GM12878 (cell line): Measurements from ENCODE around the gene RNF41. TPM values are rescaled to one million over a fixed set of nuclear protein-coding genes. Genes with fewer than 3 reads are reported as not detected.

Experiments used
- ATAC-seq: fragments of 200-7000 bp; cut with Tn5 transposase; 3 replicates; pipeline ENCODE4 v1.9.1; 2020; ENCODE audit warnings: mild to moderate bottlenecking, moderate library complexity
- BruUV-seq: library from RNA; stranded (reverse); fragments of 400-500 nt; replicated peaks from 2 replicates; lab custom pipeline; 2021; lab: Mats Ljungman, UMichigan
- CTCF ChIA-PET: fragments of 300-600 bp; sonication (Branson Sonifier 250); formaldehyde crosslinking; extraction: SDS; loops from one replicate; lab custom pipeline; 2021; ENCODE audit warnings: inconsistent platforms; lab: Yijun Ruan, JAX
- POLR2A ChIA-PET: fragments of 350-600 bp; formaldehyde crosslinking; extraction: SDS; loops from one replicate; lab custom pipeline; 2021; ENCODE audit warnings: inconsistent platforms; lab: Charles Lee
- RAD21 ChIA-PET: fragments of 300-600 bp; sonication (Branson Sonifier 250); formaldehyde crosslinking; loops from one replicate; lab custom pipeline; 2023; ENCODE audit warnings: antibody characterized with exemption; ENCODE audit not compliant: unreplicated experiment; lab: Charles Lee
- SMC1A ChIA-PET: fragments of 300-600 bp; sonication (Branson Sonifier 250); formaldehyde crosslinking; loops from one replicate; lab custom pipeline; 2023; ENCODE audit not compliant: unreplicated experiment, uncharacterized antibody; lab: Charles Lee
- DNase-seq: peaks from one replicate; pipeline ENCODE4 v3.0.0-alpha.2; 2011; ENCODE audit warnings: low read depth, low spot score
- FAIRE-seq: peaks from 3 replicates; lab custom pipeline; 2011; peaks lifted over from hg19 to GRCh38; lab: Jason Lieb, UNC
- H2AFZ ChIP-seq: 2 replicates; pipeline ENCODE4 v1.6.0; 2011; ENCODE audit warnings: low read depth, low read length, control low read depth; ENCODE audit not compliant: control insufficient read depth
- H3K27ac ChIP-seq: 2 replicates; pipeline ENCODE4 v1.5.1; 2011; ENCODE audit warnings: control low read depth; ENCODE audit not compliant: control insufficient read depth, insufficient read depth
- H3K27me3 ChIP-seq, 2 experiments: replicated peaks in 1 of 2; 2 replicates each; pipeline versions ENCODE4 v1.6.0 to v1.6.1; 2011; ENCODE audit warnings: low read length in 1 of 2; ENCODE audit not compliant: control insufficient read depth in 2 of 2, insufficient read depth in 2 of 2
- H3K36me3 ChIP-seq, 2 experiments: 2 replicates each; pipeline ENCODE4 v1.5.1; 2011; ENCODE audit warnings: low read length in 1 of 2; ENCODE audit not compliant: control insufficient read depth in 2 of 2, insufficient read depth in 2 of 2
- H3K4me1 ChIP-seq: 2 replicates; pipeline ENCODE4 v1.6.1; 2011; ENCODE audit warnings: mild to moderate bottlenecking, low read length, moderate library complexity, mixed read lengths; ENCODE audit not compliant: control insufficient read depth, insufficient read depth
- H3K4me2 ChIP-seq: 2 replicates; pipeline ENCODE4 v1.6.0; 2011; ENCODE audit warnings: control low read depth; ENCODE audit not compliant: control insufficient read depth, insufficient read depth
- H3K4me3 ChIP-seq: fragments of 200-600 bp; sonication (generic); 2 replicates; pipeline ENCODE4 v1.5.1; 2016
- H3K79me2 ChIP-seq: 2 replicates; pipeline ENCODE4 v1.6.0; 2011; ENCODE audit warnings: low read length; ENCODE audit not compliant: control insufficient read depth, insufficient read depth
- H3K9ac ChIP-seq: 2 replicates; pipeline ENCODE4 v1.8.0; 2011; ENCODE audit warnings: low read length, control low read depth, mixed read lengths; ENCODE audit not compliant: control insufficient read depth, insufficient read depth
- H3K9me3 ChIP-seq: replicated peaks from 3 replicates; pipeline ENCODE4 v1.5.1; 2011; ENCODE audit warnings: mild to moderate bottlenecking, low read length; ENCODE audit not compliant: control insufficient read depth, insufficient read depth
- H4K20me1 ChIP-seq: 2 replicates; pipeline ENCODE4 v1.6.0; 2011; ENCODE audit not compliant: control insufficient read depth, insufficient read depth
- ATF7 ChIP-seq: fragments of 450-650 bp; IDR thresholded peaks from 2 replicates; pipeline ENCODE4 v1.6.1; 2016; ENCODE audit warnings: low read depth, mild to moderate bottlenecking
- BRCA1 ChIP-seq: IDR thresholded peaks from 2 replicates; pipeline ENCODE4 v1.6.1; 2011; ENCODE audit warnings: low read depth, low read length, improper control_type of control experiment
- CBX5 ChIP-seq: sonication (generic); IDR thresholded peaks from 2 replicates; pipeline ENCODE4 v1.6.1; 2016; ENCODE audit warnings: low read depth, moderate library complexity, mild to moderate bottlenecking, inconsistent platforms
- EED ChIP-seq: sonication (generic); IDR thresholded peaks from 2 replicates; pipeline ENCODE4 v1.6.1; 2016; ENCODE audit warnings: antibody characterized with exemption, low read depth
- EGR1 ChIP-seq, 2 experiments: IDR thresholded peaks; 1 replicate in 1 of 2; 2 replicates in 1 of 2; pipeline ENCODE4 v1.6.1; 2011 to 2012; ENCODE audit warnings: low read depth in 2 of 2, low read length in 2 of 2, borderline replicate concordance in 1 of 2, mild to moderate bottlenecking in 1 of 2, moderate library complexity in 1 of 2
- MEF2A ChIP-seq: IDR thresholded peaks from 2 replicates; pipeline ENCODE4 v1.6.1; 2011; ENCODE audit warnings: low read depth, mild to moderate bottlenecking, low read length, moderate library complexity; ENCODE audit not compliant: insufficient read depth
- MYC ChIP-seq: IDR thresholded peaks from 2 replicates; pipeline ENCODE4 v1.6.1; 2011; ENCODE audit warnings: mild to moderate bottlenecking, low read length, moderate library complexity, inconsistent platforms; ENCODE audit not compliant: insufficient read depth, insufficient replicate concordance, insufficient read length, severe bottlenecking
- RBBP5 ChIP-seq: fragments of 200-600 bp; sonication (generic); conservative IDR thresholded peaks from 2 replicates; pipeline ENCODE4 v1.6.1; 2016
- SUZ12 ChIP-seq: fragments of 200-600 bp; sonication (generic); IDR thresholded peaks from one replicate; pipeline ENCODE4 v1.6.1; 2018; ENCODE audit warnings: antibody characterized with exemption, mild to moderate bottlenecking; ENCODE audit not compliant: unreplicated experiment
- ZNF207 ChIP-seq: fragments of 450-650 bp; IDR thresholded peaks from 2 replicates; pipeline ENCODE4 v1.6.1; 2014; ENCODE audit warnings: antibody characterized with exemption, mild to moderate bottlenecking, borderline replicate concordance
- WGBS: methylation state at CpG from one replicate; pipeline ENCODE4 v1.1.6; 2016; ENCODE audit warnings: low lambda C conversion rate; ENCODE audit not compliant: insufficient replicate concordance, insufficient coverage; ENCODE audit errors: missing lambda C conversion rate; 5-methylcytosine and 5-hydroxymethylcytosine counted together
- in situ Hi-C: fragments of 300-500 bp; cut with MboI; formaldehyde crosslinking; loops from 9 replicates; pipeline ENCODE4 v1.14.3; 2018; ENCODE audit warnings: mixed read lengths
- intact Hi-C: fragments of 100-400 bp; cut with micrococcal nuclease; formaldehyde crosslinking; loops from one replicate; pipeline ENCODE4 v1.14.2; 2022; ENCODE audit not compliant: unreplicated experiment
- polyA plus RNA-seq, 11 experiments: library from polyadenylated mRNA; depleted of rRNA in 4 of 11; unstranded in 6 of 11; stranded (reverse) in 5 of 11; fragments of >200 nt; fragmentation: Nextera tagmentation in 4 of 11; fragmentation: Illumina TruSeq in 1 of 11; extraction: Ambion mirVana in 4 of 11; extraction: Trizol in 1 of 11; gene quantifications; 1 replicate in 1 of 11; 2 replicates in 10 of 11; pipeline versions ENCODE4 v1.2.1 to v1.2.3, GENCODE V29; 2011 to 2016; ENCODE audit warnings: inconsistent platforms in 2 of 11, missing spikeins in 2 of 11, low read depth in 1 of 11
- total RNA-seq, 4 experiments: library from RNA; depleted of rRNA in 3 of 4; stranded (reverse); fragments of >200 nt in 3 of 4; fragmentation: Illumina TruSeq in 1 of 4; extraction: Trizol in 1 of 4; gene quantifications; 2 replicates each; pipeline versions ENCODE4 v1.2.1 to v1.2.3, GENCODE V29; 2013 to 2021
- TF ChIP-seq, protein P1 (sequence below): fragments of 450-650 bp; IDR thresholded peaks from 2 replicates; pipeline ENCODE4 v1.6.1; 2016; ENCODE audit warnings: mild to moderate bottlenecking
- TF ChIP-seq, protein P2 (sequence below): fragments of 450-650 bp; formaldehyde crosslinking; IDR thresholded peaks from 2 replicates; pipeline ENCODE4 v1.4.0; 2020; ENCODE audit warnings: mild to moderate bottlenecking, moderate library complexity

RNF41 gene
- total and polyA plus RNA-seq, 10 of the 15 experiments (the other 5 are each of a cell fraction or from before 2014, with no cell fraction given): 11.1 to 47.8 (median 30.6) TPM

DNA sequence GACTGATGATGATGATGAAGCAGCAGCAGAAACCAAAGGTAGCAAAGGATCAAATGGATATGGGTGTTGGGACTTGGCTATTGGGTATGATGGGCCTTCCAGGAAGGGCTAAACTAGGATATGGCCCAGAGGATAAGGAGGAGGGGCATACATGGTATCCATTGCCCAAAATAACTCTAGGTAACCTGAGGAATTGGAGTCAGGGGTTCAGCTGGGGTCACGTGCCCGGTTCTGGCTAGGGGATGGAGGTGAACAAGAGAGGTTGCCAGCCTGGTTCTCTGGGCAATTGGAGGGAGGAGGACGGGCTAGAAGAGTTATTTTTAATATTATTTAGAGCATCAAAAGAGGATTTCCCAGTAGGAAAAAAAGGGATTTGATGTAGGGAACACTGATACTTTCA, 39.2 kb upstream of the RNF41 start:
- intact Hi-C loops (loop anchor here (10.0 kb wide), 1 partner anchor 204 kb away; the partner anchor contains the start of gene SPRYD4), in situ Hi-C loops (no loop called here)
- no peak overlapping the region for H3K27ac ChIP-seq
- peaks cover 0 to 1% of the 10 kb centered on the region in 2 experiments; a peak in 2 of 4 replicates for H3K36me3 ChIP-seq
- ChIA-PET POLR2A (interaction anchor here (1.3 kb wide), 1 partner anchor 40 kb away, joined by 3 read pairs; no protein-coding TSS in a partner anchor), RAD21 (no interaction called here), SMC1A (no interaction called here), CTCF (interaction anchor here (0.9 to 1.4 kb wide), 2 partner anchors 18 to 69 kb away, joined by 3 to 5 read pairs; no protein-coding TSS in a partner anchor)
- no peak overlapping the region for H3K4me3 ChIP-seq
- WGBS: 64% methylated on average over 3 of the region's 3 CpGs
- H3K4me1 ChIP-seq: peaks cover 7% of the 10 kb centered on the region
- no peaks in the 10 kb centered on the region for H3K9me3 ChIP-seq
- no peaks in the 10 kb centered on the region for H3K27me3 ChIP-seq
- FAIRE-seq: no peak
- no peak for DNase-seq
- no peak overlapping the region for H3K9ac ChIP-seq
- no peak overlapping the region for H2AFZ ChIP-seq
- H3K4me2 ChIP-seq: no peak overlapping the region
- no peaks in the 10 kb centered on the region for H4K20me1 ChIP-seq
- BruUV-seq: no TSS peak
- no peak for TF ChIP-seq SUZ12
- no peak for TF ChIP-seq EGR1 (IDR thresholded peaks at IDR 0.05; ENCODE audit: borderline replicate concordance in 1 of 2, low read depth in 2 of 2, low read length in 2 of 2)
- TF ChIP-seq, protein P1, sequence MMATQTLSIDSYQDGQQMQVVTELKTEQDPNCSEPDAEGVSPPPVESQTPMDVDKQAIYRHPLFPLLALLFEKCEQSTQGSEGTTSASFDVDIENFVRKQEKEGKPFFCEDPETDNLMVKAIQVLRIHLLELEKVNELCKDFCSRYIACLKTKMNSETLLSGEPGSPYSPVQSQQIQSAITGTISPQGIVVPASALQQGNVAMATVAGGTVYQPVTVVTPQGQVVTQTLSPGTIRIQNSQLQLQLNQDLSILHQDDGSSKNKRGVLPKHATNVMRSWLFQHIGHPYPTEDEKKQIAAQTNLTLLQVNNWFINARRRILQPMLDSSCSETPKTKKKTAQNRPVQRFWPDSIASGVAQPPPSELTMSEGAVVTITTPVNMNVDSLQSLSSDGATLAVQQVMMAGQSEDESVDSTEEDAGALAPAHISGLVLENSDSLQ: no peak
- TF ChIP-seq, protein P2, sequence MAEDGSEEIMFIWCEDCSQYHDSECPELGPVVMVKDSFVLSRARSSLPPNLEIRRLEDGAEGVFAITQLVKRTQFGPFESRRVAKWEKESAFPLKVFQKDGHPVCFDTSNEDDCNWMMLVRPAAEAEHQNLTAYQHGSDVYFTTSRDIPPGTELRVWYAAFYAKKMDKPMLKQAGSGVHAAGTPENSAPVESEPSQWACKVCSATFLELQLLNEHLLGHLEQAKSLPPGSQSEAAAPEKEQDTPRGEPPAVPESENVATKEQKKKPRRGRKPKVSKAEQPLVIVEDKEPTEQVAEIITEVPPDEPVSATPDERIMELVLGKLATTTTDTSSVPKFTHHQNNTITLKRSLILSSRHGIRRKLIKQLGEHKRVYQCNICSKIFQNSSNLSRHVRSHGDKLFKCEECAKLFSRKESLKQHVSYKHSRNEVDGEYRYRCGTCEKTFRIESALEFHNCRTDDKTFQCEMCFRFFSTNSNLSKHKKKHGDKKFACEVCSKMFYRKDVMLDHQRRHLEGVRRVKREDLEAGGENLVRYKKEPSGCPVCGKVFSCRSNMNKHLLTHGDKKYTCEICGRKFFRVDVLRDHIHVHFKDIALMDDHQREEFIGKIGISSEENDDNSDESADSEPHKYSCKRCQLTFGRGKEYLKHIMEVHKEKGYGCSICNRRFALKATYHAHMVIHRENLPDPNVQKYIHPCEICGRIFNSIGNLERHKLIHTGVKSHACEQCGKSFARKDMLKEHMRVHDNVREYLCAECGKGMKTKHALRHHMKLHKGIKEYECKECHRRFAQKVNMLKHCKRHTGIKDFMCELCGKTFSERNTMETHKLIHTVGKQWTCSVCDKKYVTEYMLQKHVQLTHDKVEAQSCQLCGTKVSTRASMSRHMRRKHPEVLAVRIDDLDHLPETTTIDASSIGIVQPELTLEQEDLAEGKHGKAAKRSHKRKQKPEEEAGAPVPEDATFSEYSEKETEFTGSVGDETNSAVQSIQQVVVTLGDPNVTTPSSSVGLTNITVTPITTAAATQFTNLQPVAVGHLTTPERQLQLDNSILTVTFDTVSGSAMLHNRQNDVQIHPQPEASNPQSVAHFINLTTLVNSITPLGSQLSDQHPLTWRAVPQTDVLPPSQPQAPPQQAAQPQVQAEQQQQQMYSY: no peak
- no peak for TF ChIP-seq ZNF207
- TF ChIP-seq ATF7: no peak
- TF ChIP-seq MEF2A: no peak
- TF ChIP-seq RBBP5: no peak
- TF ChIP-seq MYC: no peak
- no peak for TF ChIP-seq CBX5
- no peak for TF ChIP-seq EED
- TF ChIP-seq BRCA1: no peak
- TF ChIP-seq, all 136 proteins: peak for 0
- ATAC-seq: no peak
- peaks cover 11% of the 10 kb centered on the region for H3K79me2 ChIP-seq
